Measurements from ENCODE around the gene FBLIM1.

Gene FBLIM1

GRCh38 chr1:15740924-15741850 lies 17.4 kb upstream of the FBLIM1 start:
- no peak overlapping the region for H3K27ac ChIP-seq
- DNase-seq (ENCODE audit: low read depth, low spot score), result no peak

- DNase-seq (ENCODE audit: low read depth, low spot score), result no peak
- H3K27ac ChIP-seq, result no peak within 1 kb of the TSS
Observed at GRCh38 chr1:15742339-15742801, 16.2 kb upstream of the FBLIM1 start, which contains the start of gene TMEM82. Gene TMEM82, plus strand, starts transcription at chr1:15742499. Its CDS starts 61 bp downstream, at chr1:15742560.

GRCh38 chr1:15744122-15744679 lies 14.4 kb upstream of the FBLIM1 start:
- DNase-seq (ENCODE audit: low read depth, low spot score), result no peak
- no peak overlapping the region for H3K27ac ChIP-seq

- no peak for DNase-seq (ENCODE audit: low read depth, low spot score)
- H3K27ac ChIP-seq, result no peak overlapping the region
Observed at GRCh38 chr1:15747378-15747777, 11.2 kb upstream of the FBLIM1 start.

GRCh38 chr1:15748264-15748663 lies 10.3 kb upstream of the FBLIM1 start:
- H3K27ac ChIP-seq, result no peak overlapping the region
- no peak for DNase-seq (ENCODE audit: low read depth, low spot score)

GRCh38 chr1:15748690-15749398 lies 9.8 kb upstream of the FBLIM1 start:
- H3K27ac ChIP-seq, result no peak overlapping the region
- DNase-seq (ENCODE audit: low read depth, low spot score), result no peak

GRCh38 chr1:15749399-15750291 lies 8.9 kb upstream of the FBLIM1 start:
- H3K27ac ChIP-seq, result no peak overlapping the region
- no peak for DNase-seq (ENCODE audit: low read depth, low spot score)

- no peak for DNase-seq (ENCODE audit: low read depth, low spot score)
- no peak overlapping the region for H3K27ac ChIP-seq
Observed at GRCh38 chr1:15750924-15751323, 7.7 kb upstream of the FBLIM1 start.

- no peak overlapping the region for H3K27ac ChIP-seq
- DNase-seq (ENCODE audit: low read depth, low spot score), result no peak
Observed at GRCh38 chr1:15751717-15752116, 6.9 kb upstream of the FBLIM1 start.

GRCh38 chr1:15753776-15754175 lies 4.8 kb upstream of the FBLIM1 start:
- no peak for DNase-seq (ENCODE audit: low read depth, low spot score)
- H3K27ac ChIP-seq, result no peak overlapping the region

- no peak for DNase-seq (ENCODE audit: low read depth, low spot score)
- no peak overlapping the region for H3K27ac ChIP-seq
Observed at GRCh38 chr1:15755021-15755645, 3.5 kb upstream of the FBLIM1 start.

GRCh38 chr1:15755646-15756040 lies 3.0 kb upstream of the FBLIM1 start:
- DNase-seq (ENCODE audit: low read depth, low spot score), result no peak
- peak overlapping the region; percentile 96 for H3K27ac ChIP-seq

GRCh38 chr1:15756143-15757015 lies 2.2 kb upstream of the FBLIM1 start:
- no peak for DNase-seq (ENCODE audit: low read depth, low spot score)
- H3K27ac ChIP-seq, result peak overlapping the region; percentile 96

GRCh38 chr1:15757016-15757543 lies 1.5 kb upstream of the FBLIM1 start:
- no peak for DNase-seq (ENCODE audit: low read depth, low spot score)
- peak overlapping the region; percentile 96 for H3K27ac ChIP-seq

- DNase-seq (ENCODE audit: low read depth, low spot score), result no peak
- peak overlapping the region; percentile 96 for H3K27ac ChIP-seq
Observed at GRCh38 chr1:15757575-15758342, 836 bp upstream of the FBLIM1 start.

GRCh38 chr1:15758953-15759661 lies 512 bp downstream of the FBLIM1 start:
- H3K27ac ChIP-seq, result peak overlapping the region; percentile 96
- DNase-seq (ENCODE audit: low read depth, low spot score), result no peak
